Stomach (tissue), 9 donors: Measurements from ENCODE around the gene SRCIN1. TPM values are rescaled to one million over a fixed set of nuclear protein-coding genes. Genes with fewer than 3 reads are reported as not detected.
"Not testable (repeated sequence)": the region's sequence is repeated elsewhere in the genome, so short reads cannot be mapped to it uniquely, and the experiment has no call there.

Source experiments
- DNase-seq, 2 donors: peaks; one replicate each; pipeline versions ENCODE4 v3.0.0 to v3.0.0-alpha.2; 2013 to 2019
- H3K27ac ChIP-seq, 5 donors: fragments of 200-600 bp in 4 of 5; sonication (generic) in 4 of 5; one replicate each; pipeline ENCODE4 v1.5.1; 2013 to 2019; ENCODE audit warnings: mild to moderate bottlenecking in 1 of 5, moderate library complexity in 1 of 5
- H3K27me3 ChIP-seq, 3 donors: fragments of 200-600 bp; sonication (generic); one replicate each; pipeline ENCODE4 v1.5.1; 2017 to 2019; ENCODE audit warnings: mixed run types in 1 of 3
- H3K36me3 ChIP-seq, 4 donors: fragments of 200-600 bp; sonication (generic); 1 replicate in 3 of 4; 2 replicates in 1 of 4; pipeline ENCODE4 v1.5.1; 2016 to 2019
- H3K4me1 ChIP-seq, 4 donors: fragments of 200-600 bp; sonication (generic); one replicate each; pipeline ENCODE4 v1.5.1; 2016 to 2019
- H3K4me3 ChIP-seq, 4 donors: fragments of 200-600 bp; sonication (generic) in 3 of 4; one replicate each; pipeline ENCODE4 v1.5.1; 2016 to 2019; ENCODE audit warnings: mild to moderate bottlenecking in 1 of 4
- H3K9me3 ChIP-seq, 4 donors: fragments of 200-600 bp; sonication (generic); one replicate each; pipeline ENCODE4 v1.5.1; 2016 to 2019
- POLR2AphosphoS5 ChIP-seq, 3 donors: sonication (generic); formaldehyde crosslinking; IDR thresholded peaks; one replicate each; pipeline ENCODE4 v1.6.1; 2016; ENCODE audit warnings: antibody characterized with exemption in 3 of 3
- WGBS, 5 donors: extraction: QIAGEN DNeasy Blood & Tissue Kit in 3 of 5; methylation state at CpG; one replicate each; pipeline versions ENCODE4 v1.1.5 to v1.1.7; 2013 to 2018; 5-methylcytosine and 5-hydroxymethylcytosine counted together
- intact Hi-C: fragments of 100-400 bp; cut with DNase I; formaldehyde crosslinking; loops from one replicate; pipeline ENCODE4 v1.15.1; 2023; ENCODE audit warnings: low total_unique reads
- polyA plus RNA-seq, 3 donors: library from polyadenylated mRNA; stranded (reverse); fragments of 200-250 nt; gene quantifications; one replicate each; pipeline ENCODE4 v1.2.3, GENCODE V29; 2013
- total RNA-seq, 5 donors: library from RNA; depleted of rRNA; stranded (reverse); fragments of >200 nt; gene quantifications; one replicate each; pipeline versions ENCODE4 v1.1.0 to v1.2.3, GENCODE V29; 2014 to 2016
- TF ChIP-seq, protein P1 (sequence below), 7 experiments: fragments of 450-650 bp in 4 of 7; fragments of 200-600 bp in 3 of 7; sonication (generic) in 3 of 7; IDR thresholded peaks; one replicate each; pipeline ENCODE4 v1.5.1; 2016 to 2019; ENCODE audit warnings: antibody characterized with exemption in 7 of 7, control low read depth in 2 of 7, mild to moderate bottlenecking in 1 of 7
- donor health status: healthy with polysubstance abuse.
- donor health status: Bipolar disorder and iron deficiency.
- donor health status: healthy.

The SRCIN1 gene
- total and polyA plus RNA-seq, 8 donors: 0.29 to 21.9 (median 1.9) TPM

DNA sequence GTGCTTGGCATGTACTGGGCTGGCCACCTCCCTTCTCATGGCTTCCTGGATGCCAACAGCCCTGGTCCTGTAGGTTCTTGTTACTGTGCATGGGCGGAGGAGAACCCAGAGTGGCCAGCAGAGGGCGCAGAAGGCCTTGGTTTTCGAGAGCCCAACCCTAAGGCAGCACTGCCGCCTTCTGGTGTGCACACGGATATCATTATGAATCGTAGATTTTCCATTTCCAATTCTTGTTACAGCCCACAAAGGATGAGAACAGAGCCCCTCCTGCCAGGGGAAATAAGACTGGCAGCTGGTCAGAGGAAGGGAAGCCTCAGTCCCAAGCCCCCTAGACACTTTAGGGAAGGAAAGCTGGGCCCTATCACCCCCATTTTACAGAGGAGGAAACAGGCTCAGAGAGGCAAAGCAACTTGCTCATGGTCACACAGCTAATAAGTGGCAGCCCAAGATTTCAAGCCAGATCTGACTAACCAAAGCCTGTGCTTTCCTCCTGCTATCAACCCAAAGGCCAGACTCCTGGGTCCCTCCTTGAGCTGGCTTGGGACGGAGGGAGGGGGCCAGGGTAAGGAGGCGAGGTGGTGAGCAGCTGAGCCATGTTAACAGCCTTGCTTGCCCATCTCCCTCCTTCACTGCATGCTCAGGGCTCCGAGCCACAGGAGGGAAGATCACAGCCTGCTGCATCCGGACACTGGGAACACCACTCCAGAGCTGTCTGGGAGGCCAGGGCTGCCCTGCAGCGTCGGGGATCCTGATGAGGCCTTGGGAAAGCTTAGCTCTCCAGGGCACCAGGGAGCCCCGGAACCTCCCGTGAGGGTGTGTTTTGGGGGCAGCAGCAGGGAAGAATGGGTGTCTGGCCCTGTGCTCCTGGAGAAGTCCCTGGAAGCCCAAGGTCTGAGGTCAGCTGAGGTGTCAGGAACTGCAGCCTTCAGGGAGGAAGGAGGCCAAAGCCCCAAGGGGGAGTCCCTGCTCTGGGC lies 113.4 kb downstream of the SRCIN1 start:
- intact Hi-C loops: loop anchor here (10.0 kb wide), 1 partner anchor 92 kb away; no protein-coding TSS in a partner anchor
- not testable (repeated sequence) for H3K27me3 ChIP-seq, H3K27ac ChIP-seq, H3K4me1 ChIP-seq, H3K9me3 ChIP-seq, H3K4me3 ChIP-seq
- 32 to 55% (median 52%) methylated on average over 11 to 14 of the region's 14 CpGs for WGBS, 5 donors
- peaks cover 27 to 83% (median 71%) of the 10 kb centered on the region in 4 donors for H3K36me3 ChIP-seq
- TF ChIP-seq, protein P1, sequence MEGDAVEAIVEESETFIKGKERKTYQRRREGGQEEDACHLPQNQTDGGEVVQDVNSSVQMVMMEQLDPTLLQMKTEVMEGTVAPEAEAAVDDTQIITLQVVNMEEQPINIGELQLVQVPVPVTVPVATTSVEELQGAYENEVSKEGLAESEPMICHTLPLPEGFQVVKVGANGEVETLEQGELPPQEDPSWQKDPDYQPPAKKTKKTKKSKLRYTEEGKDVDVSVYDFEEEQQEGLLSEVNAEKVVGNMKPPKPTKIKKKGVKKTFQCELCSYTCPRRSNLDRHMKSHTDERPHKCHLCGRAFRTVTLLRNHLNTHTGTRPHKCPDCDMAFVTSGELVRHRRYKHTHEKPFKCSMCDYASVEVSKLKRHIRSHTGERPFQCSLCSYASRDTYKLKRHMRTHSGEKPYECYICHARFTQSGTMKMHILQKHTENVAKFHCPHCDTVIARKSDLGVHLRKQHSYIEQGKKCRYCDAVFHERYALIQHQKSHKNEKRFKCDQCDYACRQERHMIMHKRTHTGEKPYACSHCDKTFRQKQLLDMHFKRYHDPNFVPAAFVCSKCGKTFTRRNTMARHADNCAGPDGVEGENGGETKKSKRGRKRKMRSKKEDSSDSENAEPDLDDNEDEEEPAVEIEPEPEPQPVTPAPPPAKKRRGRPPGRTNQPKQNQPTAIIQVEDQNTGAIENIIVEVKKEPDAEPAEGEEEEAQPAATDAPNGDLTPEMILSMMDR (IDR thresholded peaks at IDR 0.05): peak in 2 of 7 experiments; percentile 15 to 80
- peak; percentile 95 to 97 for DNase-seq

DNA sequence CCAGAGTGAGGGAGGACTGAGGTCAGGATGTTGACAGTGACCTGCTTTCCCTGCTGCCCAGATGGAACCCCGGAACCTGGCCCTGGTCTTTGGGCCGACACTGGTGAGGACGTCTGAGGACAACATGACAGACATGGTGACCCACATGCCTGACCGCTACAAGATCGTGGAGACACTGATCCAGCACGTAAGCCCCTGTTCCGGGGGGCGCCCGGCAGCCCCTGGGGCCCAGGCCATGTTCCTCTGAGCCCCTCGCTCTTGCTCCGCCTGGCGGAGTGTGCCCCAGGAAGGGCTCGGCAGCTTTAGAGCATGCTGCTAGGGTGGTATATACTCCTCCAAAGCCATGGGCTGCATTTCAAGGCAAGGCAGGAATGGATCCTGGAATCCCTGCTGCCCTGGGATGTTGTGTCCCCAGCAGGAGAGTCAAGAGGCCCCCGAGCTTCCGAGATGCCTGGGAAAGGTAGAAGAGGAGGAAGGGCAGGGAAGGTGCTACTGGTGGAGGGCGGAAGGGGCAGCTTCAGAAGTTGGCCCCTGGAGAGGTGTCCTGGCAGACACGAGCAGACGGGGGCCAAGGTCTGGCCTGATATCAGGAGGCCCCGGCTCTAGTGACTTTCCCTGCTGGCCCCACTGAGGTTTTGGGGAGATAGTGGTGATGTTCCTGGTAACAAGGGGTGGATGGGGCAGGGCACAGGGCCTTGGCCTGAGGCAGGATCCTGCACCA lies 114.2 kb downstream of the SRCIN1 start:
- H3K4me1 ChIP-seq, H3K9me3 ChIP-seq, H3K4me3 ChIP-seq, H3K27me3 ChIP-seq, DNase-seq: not testable (repeated sequence)
- Histone ChIP-seq H3K36me3 (peaks cover 27 to 78% (median 67%) of the 10 kb centered on the region in 4 donors), H3K27ac (peak overlapping the region in 1 of 5 donors; percentile 18)
- 84 to 93% (median 91%) methylated on average over 10 to 19 of the region's 19 CpGs for WGBS, 5 donors
- intact Hi-C loops: loop anchor here (10.0 kb wide), 1 partner anchor 93 kb away; no protein-coding TSS in a partner anchor

DNA sequence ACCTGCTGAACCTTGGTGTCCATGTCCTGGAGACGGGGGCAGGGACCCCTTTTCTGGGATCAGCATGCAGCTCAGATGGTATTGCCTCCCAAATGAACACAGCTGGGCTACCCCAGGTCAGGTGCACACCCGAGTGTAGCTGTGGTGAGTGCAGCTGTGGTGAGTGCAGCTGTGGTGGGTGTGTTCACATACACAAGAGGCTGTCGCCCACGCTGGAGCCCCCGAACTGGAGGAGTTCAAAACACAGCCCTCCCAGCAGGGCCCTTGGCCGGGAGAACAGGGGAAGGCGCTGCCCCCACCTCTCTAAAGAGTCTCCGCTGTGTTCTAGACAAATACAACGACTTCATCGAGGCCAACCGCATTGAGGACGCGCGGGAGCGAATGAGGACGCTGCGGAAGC lies 116.0 kb downstream of the SRCIN1 start:
- not testable (repeated sequence) for H3K9me3 ChIP-seq, H3K27ac ChIP-seq, H3K27me3 ChIP-seq, DNase-seq, H3K4me3 ChIP-seq
- 81 to 88% (median 85%) methylated on average over 14 to 17 of the region's 17 CpGs for WGBS, 5 donors
- intact Hi-C loops: loop anchor here (10.0 kb wide), 1 partner anchor 95 kb away; no protein-coding TSS in a partner anchor
- Histone ChIP-seq H3K36me3 (peaks cover 27 to 68% (median 55%) of the 10 kb centered on the region in 4 donors), H3K4me1 (peaks cover 0 to 12% (median 5%) of the 10 kb centered on the region in 4 donors)

DNA sequence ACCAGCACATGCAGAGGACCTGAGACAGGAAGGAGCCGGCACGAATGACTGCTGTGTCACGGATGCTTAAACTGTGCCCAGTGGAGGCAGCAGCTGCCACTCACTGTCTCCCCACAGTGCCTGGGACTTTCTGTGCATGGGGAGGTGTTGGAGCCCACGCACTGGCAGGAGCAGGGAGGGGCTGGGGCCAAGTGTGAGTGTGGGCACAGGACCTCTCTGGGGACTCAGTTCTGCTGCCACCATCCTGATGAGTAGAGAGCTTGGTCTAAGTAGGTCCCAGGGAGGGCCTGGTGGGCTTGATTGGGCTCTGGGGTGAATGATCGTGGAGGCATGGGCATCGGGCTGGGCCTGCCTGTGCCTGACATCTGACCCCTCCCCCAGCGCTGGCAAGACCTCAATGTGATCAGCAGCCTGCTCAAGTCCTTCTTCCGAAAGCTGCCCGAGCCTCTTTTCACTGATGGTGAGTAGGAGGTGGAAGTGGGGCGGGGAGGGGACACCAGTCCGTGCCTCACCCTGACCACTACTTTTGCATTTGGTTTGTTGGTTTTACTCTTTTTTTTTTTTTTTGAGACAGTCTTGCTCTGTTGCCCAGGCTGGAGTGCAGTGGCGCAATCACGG lies 120.0 kb downstream of the SRCIN1 start:
- H3K36me3 ChIP-seq: peaks cover 2 to 57% (median 46%) of the 10 kb centered on the region in 4 donors
- WGBS, 5 donors: 76 to 88% (median 82%) methylated on average over 12 to 13 of the region's 13 CpGs
- peak overlapping the region in 4 of 5 donors; percentile 1 to 69 (median 31) for H3K27ac ChIP-seq
- H3K4me1 ChIP-seq: peaks cover 0 to 40% (median 24%) of the 10 kb centered on the region in 4 donors
- DNase-seq, intact Hi-C loops, H3K4me3 ChIP-seq, H3K9me3 ChIP-seq, H3K27me3 ChIP-seq: not testable (repeated sequence)

DNA sequence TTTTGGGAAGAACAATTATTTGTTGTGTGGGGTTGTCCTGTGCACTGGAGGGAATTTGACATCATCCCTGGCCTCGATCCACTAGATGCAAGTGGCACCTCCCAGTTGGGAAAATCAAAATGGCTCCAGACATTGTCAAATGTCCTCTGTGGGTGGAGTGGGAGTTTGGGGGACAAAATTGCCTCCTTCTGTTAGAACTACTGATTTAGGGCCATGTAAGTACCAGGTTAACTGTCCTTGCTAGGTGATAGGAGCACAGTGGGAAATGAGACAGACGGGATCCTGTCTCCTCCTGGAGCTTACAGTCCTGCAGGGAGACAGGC lies 120.6 kb downstream of the SRCIN1 start:
- intact Hi-C loops: no loop called here
- H3K27ac ChIP-seq: peak overlapping the region in 4 of 5 donors; percentile 1 to 69 (median 31)
- H3K4me1 ChIP-seq: peaks cover 0 to 40% (median 24%) of the 10 kb centered on the region in 4 donors
- DNase-seq: no peak
- H3K27me3 ChIP-seq: no peaks in the 10 kb centered on the region
- no peak overlapping the region for H3K4me3 ChIP-seq
- 43 to 52% (median 44%) methylated on average over 2 of the region's 2 CpGs for WGBS, 5 donors
- H3K9me3 ChIP-seq: no peaks in the 10 kb centered on the region
- no peak for TF ChIP-seq POLR2AphosphoS5 (IDR thresholded peaks at IDR 0.05)
- TF ChIP-seq, protein P1 (IDR thresholded peaks at IDR 0.05): peak in 1 of 7 experiments; percentile 0
- H3K36me3 ChIP-seq: peaks cover 2 to 53% (median 41%) of the 10 kb centered on the region in 4 donors
